ENCODE data around the gene ATF6B. TPM values are rescaled to one million over a fixed set of nuclear protein-coding genes. Genes with fewer than 3 reads are reported as not detected.
"Not testable (repeated sequence)": the region's sequence is repeated elsewhere in the genome, so short reads cannot be mapped to it uniquely, and the experiment has no call there.

The ATF6B gene
- total RNA-seq, 1 donor from 2014 or later = 125 TPM

DNA sequence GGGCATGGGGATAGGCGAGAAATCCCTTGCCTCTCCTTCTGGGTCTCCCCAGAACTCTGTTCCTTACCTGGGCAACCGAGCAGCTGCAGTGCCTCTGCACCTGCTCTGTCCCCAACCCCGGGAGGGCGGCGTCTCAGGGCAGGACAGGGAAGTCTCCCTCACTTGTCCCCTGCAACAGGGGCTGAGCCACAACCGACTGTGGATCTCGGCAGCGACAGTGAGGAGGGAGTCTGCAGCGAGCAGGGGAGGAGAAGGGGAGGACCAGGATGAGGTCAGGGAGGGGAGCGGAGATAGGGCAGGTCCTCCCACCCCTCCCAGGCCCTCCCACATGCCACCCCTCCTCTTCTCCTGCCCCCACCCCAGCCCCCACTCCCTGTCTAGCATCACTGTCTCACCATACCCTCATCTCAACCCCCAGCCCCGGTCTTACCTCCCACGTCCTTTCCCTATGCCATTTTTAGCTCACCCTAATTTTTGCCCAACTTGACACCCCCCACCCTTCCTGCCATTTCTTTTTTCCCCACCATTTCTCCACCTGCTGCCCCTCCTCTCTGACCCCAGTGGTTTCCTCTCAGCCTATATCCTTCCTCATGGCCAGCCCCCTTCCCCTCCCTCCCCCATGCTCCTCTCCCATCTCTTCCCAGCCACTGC is 18.8 kb downstream of the ATF6B start, which contains the start of gene TNXB:
TNXB (minus strand) TSS at position 225 of the 651 bp plus-strand sequence. CDS start 11,140 bp downstream, outside the sequence.
- intact Hi-C loops (cut with micrococcal nuclease) = no loop called here

DNA sequence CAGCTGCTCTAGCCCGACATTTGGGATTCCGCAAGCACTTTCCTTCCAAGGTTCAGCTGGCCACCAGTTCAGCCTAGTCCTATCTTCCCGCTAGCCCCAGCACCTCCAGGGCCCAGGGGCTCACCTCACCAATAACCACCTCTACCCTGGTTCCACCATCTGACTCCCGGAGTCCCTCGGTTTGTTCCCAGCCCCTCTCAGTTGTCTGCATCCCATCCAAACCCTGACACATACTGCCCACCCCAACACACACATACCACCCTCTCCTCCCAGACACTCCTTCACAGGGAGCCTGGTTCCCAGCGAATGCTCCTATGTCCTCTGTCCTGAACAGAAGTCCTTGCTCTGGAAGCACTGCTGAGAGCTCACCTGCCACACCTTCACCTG is 19.3 kb downstream of the ATF6B start:
- intact Hi-C loops (cut with micrococcal nuclease) = no loop called here

DNA sequence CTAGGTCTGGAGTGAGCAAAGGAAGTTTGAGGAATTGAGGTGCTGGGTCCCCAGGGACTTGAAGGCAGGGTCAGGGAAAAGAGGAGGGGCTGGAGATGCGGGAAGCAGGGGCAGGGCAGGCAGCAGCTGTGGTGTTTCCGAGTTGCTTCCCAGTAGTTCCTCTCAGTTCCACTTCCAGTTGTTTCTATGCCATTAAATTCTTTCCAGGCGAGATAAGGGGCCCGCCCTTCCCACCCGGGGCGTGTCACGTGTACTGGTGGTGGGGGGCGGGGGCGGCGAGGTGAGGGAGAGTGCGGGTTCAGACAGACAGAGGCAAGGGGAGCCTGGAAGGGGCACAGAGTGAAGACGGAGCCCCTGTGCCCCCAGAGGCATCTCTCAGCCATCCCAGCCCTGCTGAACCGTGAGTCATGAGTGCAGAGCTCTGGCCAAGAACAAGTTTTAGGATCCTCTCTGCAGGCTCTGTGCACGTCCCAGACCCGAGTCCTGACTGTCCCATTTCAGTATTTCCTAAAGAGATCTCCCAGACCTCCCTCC is 19.9 kb downstream of the ATF6B start:
- intact Hi-C loops (cut with micrococcal nuclease) = no loop called here

DNA sequence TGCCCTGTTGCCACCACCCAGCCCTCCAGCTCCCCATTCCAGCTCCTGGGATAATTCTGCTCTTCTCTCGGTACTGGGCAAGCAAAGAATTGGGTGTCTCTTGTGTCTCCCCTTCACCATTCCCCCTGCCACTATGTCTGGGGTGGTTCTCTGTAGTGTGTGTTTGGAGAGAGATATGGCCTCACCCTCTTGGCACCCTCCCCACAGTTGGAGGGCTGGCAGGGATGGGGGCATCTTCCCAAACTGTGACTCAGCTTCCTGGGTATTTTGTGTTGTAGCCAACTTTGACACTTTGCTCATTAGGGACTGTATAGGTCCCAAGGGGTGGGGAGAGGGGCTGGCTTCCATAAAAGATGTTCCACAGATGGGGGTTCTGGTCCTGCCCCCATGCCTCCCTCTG is 20.6 kb downstream of the ATF6B start:
- intact Hi-C loops (cut with micrococcal nuclease) = no loop called here

DNA sequence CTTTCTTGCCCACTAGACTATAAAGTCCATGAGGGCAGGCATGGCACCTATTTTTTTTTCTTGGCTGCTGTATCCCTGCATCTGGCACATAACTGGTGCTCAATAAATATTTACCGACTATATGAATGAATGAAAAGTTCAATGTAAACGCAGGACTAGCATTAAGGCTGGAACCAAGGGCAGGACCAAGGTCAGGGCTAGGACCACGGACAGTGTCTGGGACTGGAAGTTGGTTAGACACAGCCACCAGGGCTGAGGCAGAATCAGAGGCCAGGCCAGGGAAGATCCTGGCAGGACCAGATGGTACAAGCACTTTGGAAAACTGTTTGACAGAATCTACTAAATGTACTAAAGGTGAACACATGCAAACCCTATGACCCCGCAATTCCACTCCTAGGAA is 22.6 kb downstream of the ATF6B start:
- intact Hi-C loops (cut with micrococcal nuclease) = no loop called here

DNA sequence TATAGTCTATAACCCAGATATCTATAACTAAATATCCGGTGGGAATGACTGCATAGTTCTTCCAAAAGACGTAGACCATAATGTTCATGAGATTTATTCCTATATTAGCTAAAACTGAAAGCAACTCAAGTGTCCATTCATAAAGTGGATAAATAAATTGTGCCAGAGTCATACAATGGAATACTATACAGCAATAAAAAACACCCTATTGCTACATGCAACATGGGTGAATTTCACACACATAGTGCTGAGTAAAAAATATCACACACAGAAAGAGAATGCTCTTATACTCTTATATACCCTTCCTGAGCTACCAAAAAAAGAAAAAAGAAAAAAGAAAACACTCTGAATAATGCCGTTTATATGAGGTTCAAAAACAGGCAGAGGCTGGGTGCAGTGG is 25.8 kb downstream of the ATF6B start:
- intact Hi-C loops (cut with micrococcal nuclease) = no loop called here

DNA sequence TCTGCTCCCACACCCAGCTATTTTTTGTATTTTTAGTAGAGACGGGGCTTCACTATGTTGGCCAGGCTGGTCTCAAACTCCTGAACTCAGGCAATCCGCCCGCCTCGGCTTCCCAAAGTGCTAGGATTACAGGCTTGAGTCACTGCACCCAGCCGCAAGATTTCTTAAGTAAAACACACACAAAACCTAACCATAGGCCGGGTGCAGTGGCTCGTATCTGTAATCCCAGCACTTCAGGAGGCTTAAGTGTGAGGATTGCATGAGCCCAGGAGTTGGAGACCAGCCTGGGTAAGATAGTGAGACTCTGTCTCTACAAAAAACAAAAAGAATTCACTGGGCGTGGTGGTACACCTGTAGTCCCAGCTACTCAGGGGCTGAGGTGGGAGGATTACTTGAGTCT is 27.8 kb downstream of the ATF6B start:
- intact Hi-C loops (cut with micrococcal nuclease) = not testable (repeated sequence)

DNA sequence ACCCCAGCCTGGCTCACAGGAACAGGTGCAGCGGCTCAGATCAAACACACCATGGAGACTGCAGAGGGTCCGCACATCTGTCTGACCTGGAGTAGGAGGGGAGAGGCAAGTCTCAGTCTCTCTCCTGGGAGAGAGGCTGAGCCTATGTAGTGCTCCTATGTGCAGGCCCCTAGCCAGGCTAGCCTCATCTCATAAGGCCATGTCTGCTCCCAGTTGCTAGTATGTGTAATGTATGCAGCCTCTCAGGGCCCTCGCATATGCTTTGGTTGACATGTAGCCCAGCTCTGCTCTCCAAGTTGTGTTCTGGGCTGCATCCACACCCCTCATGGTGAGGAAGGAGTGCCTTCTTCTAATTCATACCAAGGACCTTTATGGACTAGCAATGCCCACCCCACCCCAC is 30.7 kb downstream of the ATF6B start:
- intact Hi-C loops (cut with micrococcal nuclease) = no loop called here

DNA sequence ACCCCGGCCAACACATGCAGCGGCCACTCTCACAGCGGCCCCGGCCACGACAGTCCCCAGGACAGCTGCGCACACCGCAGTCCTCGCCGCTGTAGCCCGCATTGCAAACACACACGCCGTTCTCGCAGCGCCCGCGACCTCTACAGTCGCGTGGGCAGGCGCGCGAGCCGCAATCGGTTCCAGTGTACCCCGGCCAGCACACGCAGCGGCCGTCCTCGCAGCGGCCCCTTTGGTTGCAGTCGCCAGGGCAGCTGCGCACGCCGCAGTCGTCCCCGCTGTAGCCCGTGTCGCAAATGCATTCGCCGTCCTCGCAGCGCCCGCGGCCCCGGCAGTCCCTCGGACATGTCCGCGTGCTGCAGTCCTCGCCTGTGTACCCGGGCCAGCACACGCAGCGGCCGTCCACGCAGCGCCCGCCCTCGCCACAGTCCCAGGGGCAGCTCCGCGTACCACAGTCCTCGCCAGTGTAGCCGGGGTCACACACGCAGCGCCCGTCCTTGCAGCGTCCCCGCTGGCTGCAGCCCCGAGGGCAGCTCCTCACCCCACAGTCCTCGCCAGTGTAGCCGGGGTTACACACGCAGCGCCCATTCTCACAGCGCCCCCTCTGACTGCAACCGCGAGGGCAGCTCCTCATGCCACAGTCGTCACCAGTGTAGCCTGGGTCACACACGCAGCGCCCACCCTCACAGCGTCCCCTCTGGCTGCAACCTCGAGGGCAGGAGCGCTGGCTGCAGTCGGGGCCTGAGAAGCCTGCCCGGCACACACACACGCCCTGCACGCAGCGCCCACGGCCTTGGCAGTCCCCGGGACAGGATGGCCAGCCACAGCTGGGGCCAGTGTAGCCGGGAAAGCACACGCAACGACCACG is 31.4 kb downstream of the ATF6B start:
- intact Hi-C loops (cut with micrococcal nuclease) = no loop called here

DNA sequence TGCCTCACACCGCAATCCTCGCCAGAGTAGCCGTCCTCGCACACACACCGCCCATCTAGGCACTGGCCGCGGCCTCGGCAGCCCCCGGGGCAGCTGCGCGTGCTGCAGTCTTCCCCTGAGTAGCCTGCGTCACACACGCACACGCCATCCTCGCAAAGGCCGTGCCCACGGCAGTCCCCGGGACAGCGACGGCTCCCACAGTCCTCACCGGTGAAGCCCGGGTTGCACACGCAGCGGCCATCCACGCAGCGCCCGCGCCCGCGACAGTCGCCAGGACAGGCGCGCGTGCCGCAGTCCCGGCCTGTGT is 32.0 kb downstream of the ATF6B start:
- intact Hi-C loops (cut with micrococcal nuclease) = no loop called here

DNA sequence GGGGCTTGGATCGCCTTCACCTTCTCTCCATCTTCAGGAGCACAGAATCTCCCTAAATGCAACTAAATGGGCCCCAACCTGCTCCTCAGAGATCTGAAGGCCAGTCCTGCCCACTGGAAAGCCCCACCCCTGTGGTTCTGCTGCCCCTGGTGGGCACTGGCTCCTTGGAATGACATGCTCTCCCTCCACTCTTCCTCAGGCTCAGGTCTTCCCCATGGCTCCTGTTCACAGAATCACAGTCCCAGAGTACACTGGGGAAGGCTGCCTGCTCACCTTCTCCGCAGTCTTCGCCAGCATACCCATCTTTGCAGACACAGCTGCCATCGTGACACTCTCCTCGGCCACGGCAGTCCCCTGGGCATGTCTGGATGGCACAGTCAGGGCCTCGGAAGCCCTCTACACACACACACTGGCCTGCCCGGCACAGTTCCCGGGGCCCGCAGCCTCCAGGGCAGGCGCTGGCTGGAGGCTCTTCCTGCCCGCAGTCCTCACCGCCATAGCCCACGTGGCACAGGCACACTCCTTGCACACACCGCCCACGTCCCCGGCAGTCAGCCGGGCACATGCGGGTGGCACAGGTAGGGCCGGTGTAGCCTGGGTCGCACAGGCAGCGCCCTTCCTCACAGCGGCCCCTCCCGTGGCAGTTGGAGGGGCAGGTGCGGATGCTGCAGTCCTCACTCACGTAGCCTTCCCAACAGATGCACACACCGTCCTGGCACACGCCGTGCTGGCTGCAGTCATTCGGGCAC is 32.5 kb downstream of the ATF6B start:
- intact Hi-C loops (cut with micrococcal nuclease) = no loop called here

DNA sequence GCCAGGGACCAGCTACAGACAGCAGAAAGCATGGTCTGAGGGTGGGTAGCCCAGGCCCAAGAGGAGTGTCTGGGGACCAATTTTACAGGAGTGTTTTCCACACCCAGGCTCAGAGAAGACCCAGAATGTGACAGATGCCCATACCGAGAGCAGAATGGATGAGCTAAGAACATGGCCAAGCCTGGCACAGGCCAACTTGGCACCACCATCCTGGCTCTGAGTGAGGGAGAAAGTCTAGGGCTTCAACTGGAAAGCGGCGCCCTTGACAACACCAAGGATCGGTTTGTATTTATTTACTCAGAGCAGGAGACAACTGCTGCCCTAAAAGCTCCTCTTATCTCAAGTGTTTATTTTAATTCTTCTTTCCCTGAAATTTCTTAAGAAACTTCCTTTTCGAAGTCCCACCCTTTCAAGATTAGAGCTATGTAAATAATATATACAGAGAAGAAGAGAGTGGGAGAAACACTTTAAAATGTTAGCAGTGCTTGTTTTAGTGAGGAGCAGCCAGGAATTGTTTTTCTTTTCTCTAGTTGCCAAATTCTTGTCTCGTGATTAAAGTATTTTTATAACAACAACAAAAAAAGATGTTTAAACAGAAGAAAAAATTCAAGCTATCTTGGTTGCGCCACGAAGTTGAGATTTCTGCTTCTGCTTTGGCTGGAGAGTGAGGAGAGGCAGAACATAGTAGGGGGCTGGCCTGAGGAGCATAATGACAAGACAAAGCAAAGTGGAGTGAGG is 35.1 kb downstream of the ATF6B start:
- intact Hi-C loops (cut with micrococcal nuclease) = no loop called here

DNA sequence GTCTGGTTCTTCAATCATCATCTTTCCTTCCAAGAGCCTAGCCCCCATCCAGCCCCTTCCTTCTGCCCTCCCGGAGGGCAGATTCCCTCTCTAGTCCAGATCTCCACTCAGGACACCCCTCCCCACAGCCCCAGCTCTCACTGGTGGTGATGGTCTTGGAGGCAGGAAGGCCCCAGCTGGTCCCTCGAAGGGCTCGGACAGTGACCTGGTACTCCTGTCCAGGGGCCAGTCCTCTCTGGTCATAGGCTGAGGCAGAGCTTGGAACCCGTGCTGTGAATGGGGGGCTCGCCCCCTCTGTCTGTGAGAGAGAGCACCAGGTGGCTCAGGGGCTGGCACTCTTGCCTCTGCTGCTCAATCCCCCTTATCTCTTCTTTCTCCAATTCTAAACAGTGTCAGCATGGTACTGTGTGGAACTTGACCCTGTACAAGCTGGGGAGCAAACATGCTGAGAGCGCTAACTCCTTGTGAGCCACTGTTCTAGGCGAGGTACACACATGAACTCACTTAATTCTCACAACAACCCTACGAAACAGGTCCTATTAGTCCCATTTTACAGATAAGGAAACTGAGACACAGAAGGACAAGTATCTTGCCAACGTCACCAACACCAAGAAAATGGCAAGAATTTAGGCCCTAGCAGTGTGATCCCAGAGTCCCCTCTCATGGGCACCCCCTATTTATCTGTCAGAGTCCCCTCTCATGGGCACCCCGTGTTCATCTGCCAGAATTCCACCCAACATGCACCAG is 38.8 kb downstream of the ATF6B start:
- intact Hi-C loops (cut with micrococcal nuclease) = no loop called here

DNA sequence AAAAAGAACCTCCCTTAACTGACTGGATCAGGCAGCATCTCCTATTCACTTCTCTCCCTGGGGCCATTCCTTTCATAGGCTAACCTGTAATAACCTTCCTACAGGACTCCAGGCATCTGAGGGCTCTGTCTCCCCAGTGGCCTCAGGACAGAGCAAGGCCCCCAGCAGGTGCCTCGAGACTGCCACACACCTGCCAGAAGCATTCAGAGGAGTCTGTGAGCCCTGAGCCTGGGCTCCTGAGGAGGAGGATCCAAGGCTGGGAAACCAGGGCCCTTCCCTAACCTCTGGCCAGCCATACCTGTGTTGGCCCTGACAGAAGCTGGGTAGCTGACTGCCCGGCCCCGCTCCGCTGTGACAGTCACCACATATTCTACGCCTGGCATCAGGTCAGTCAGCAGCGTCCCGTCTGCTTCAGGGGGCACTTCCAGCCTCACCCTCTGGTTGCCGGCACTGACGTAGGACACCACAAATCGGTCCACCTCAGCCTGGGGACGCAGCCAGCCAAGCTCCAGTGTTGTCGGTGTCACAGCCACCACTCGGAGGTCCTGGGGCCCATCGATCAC is 39.5 kb downstream of the ATF6B start:
- intact Hi-C loops (cut with micrococcal nuclease) = no loop called here

DNA sequence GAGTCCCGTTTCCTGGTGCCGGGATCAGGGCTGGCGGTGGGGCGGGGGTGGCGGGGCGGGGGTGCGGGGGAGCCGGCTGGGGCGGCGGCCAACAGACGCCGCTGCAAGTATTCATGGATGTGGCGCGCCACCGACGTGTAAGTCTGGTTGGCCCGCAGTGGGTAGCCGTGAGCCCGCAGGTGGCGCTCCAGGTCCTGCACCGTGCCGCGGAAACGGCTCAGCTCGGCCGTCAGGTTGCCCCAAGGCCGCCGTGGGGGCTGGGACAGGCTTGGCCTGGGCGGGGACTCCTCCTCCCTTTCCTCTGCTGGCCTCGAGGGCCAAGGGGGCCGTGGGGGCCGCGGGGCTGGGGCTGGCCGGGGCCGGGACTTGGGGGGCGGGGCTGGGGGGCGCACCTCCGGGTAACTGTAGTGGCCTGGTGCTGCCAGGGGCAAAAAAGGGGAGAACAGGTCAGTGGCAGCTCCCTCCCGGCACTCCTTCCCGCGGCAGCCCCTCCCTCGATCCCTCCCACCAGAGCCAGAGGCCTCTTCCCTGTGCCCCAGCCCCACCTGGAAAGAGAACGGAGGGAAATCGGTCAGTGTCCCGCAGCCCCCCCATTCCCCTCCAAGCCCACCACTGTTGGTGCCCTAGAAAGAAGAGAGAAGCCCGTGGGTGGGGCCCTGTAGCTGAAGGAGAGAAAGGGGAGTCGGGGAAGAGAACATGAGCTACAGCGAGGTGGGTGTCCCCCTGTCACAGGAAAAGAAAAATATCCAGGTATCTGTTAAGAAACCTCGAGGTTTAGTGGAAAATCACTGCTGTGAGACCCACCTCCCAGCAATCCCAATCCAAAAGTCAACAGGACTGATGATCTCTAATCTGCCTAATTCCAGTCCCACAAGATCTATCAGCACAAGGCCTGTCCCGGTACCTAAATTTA is 40.2 kb downstream of the ATF6B start:
- intact Hi-C loops (cut with micrococcal nuclease) = loop anchor here (1.0 kb wide), 1 partner anchor 66 kb away; the partner anchor contains the start of gene PPT2

DNA sequence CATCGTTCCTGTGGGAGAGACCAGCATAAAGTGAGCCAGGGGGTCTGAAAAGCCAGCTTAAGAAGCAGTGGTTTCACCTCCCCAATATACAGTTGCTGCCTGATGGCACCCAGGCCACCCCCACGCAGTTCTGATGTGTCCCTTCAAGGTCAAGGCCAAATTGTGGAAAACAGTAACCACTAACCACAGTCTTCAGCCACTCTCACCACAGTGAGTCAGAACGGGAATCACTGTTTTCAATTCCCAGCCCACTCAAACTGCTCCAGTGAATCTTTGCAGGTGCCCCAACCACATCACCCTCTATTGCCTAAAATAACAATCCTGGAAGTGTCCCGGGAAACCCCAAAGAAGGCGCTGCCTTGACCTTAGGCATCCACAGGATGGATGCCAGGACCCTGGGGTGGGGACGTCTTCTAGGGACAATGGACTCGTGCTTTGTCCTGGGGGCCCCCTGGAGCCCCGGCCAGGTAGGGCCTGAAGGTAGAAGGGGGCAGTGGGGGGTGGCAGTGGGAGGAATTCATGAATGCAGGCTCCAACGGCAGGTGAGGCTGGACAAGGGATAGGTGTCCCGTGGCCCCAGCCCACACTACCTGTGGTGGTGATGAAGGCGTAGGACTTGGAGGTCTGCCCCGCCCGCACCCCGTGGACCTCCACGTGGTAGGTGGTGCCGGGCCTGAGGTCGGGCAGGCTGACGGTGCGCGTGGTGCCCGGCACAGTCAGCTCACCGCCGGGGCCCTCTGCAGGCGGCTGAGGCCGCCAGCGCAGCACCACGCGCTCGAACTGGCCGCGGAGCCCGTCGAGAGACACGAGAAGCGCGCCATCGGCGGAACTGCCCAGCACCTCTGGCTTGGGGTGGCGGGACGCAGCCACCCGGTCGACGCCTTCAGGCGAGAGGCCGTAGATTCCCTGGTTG is 41.1 kb downstream of the ATF6B start:
- intact Hi-C loops (cut with micrococcal nuclease) = loop anchor here (1.0 kb wide), 1 partner anchor 67 kb away; the partner anchor contains the start of gene PPT2

DNA sequence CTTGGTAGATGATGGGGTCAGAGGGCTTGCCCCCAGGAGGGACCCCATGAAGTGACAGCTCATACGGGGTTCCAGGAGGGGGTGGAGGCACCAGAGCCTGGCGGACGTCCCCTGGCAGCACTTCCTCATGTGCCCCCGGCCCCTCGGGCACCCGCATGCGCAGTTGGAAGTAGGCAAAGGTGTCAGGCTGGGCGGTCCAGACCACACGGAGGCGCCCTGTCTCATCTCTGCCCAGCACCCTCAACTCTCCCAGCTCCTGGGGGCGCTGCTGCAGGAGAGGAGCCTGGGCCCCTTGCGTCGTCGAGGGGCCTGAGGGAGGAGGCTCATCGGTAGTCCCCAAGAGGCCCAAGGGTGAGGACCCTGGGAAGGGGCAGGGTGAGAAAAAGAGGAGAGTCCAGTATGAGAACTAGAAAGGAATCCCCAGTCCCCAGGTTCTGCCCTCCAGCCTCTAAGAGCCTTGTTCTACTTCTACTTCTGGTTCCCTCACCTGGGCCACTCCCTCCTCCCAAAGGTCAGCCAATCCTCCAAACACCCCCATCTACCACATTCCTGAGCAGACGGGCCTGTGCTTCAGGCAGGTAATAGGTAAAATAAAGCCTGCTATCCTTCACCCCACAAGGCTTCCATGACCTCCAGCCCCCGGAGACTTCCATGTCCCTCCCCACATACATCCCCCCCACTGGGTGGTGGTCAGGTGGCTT is 42.1 kb downstream of the ATF6B start:
- intact Hi-C loops (cut with micrococcal nuclease) = no loop called here
